ENCODE results near the gene TMEM252. TPM values are rescaled to one million over a fixed set of nuclear protein-coding genes. Genes with fewer than 3 reads are reported as not detected.

Gene TMEM252
- total and polyA plus RNA-seq, 4 donors, result 0.17 TPM; not detected in 3

- 85% methylated on average over 3 of the region's 3 CpGs for WGBS
- Histone ChIP-seq H3K9me3 (ENCODE audit: control insufficient read depth in 4 of 4, low read length in 3 of 4) (no peaks in the 10 kb centered on the region), H3K27ac (ENCODE audit: low read depth in 1 of 2, low read length in 2 of 2) (no peak overlapping the region), H3K36me3 (ENCODE audit: control insufficient read depth in 4 of 4, insufficient read depth in 3 of 4, low read depth in 1 of 4, low read length in 3 of 4) (no peaks in the 10 kb centered on the region), H3K9ac (ENCODE audit: low read depth in 1 of 2, low read length in 2 of 2) (no peak overlapping the region), H3K27me3 (ENCODE audit: control insufficient read depth in 4 of 4, insufficient read depth in 4 of 4, low read length in 3 of 4) (no peaks in the 10 kb centered on the region), H3K4me3 (ENCODE audit: low read depth in 1 of 3, low read length in 3 of 3) (no peak overlapping the region), H3K4me1 (ENCODE audit: control insufficient read depth in 4 of 4, insufficient read depth in 4 of 4, low read length in 3 of 4) (no peaks in the 10 kb centered on the region)
- DNase-seq (ENCODE audit: low spot score), result no peak
- no peak for TF ChIP-seq NR2F2 (IDR thresholded peaks at IDR 0.05)
Measured at GRCh38 chr9:68567565-68567964, 26.9 kb upstream of the TMEM252 start.

GRCh38 chr9:68562461-68562860 is 21.8 kb upstream of the TMEM252 start:
- H3K27ac ChIP-seq (ENCODE audit: low read depth in 1 of 2, low read length in 2 of 2), result no peak overlapping the region
- no peak overlapping the region for H3K9ac ChIP-seq (ENCODE audit: low read depth in 1 of 2, low read length in 2 of 2)
- TF ChIP-seq NR2F2 (IDR thresholded peaks at IDR 0.05) (no peak), JUND (IDR thresholded peaks at IDR 0.05) (no peak), TAF1 (conservative IDR thresholded peaks at IDR 0.05) (no peak), MAX (IDR thresholded peaks at IDR 0.05) (no peak)
- no peaks in the 10 kb centered on the region for H3K27me3 ChIP-seq (ENCODE audit: control insufficient read depth in 4 of 4, insufficient read depth in 4 of 4, low read length in 3 of 4)
- no peaks in the 10 kb centered on the region for H3K4me1 ChIP-seq (ENCODE audit: control insufficient read depth in 4 of 4, insufficient read depth in 4 of 4, low read length in 3 of 4)
- 59% methylated on average over 2 of the region's 2 CpGs for WGBS
- H3K36me3 ChIP-seq (ENCODE audit: control insufficient read depth in 4 of 4, insufficient read depth in 3 of 4, low read depth in 1 of 4, low read length in 3 of 4), result no peaks in the 10 kb centered on the region
- no peak overlapping the region for H3K4me3 ChIP-seq (ENCODE audit: low read depth in 1 of 3, low read length in 3 of 3)
- no peaks in the 10 kb centered on the region for H3K9me3 ChIP-seq (ENCODE audit: control insufficient read depth in 4 of 4, low read length in 3 of 4)
- no peak for DNase-seq (ENCODE audit: low spot score)

- no peaks in the 10 kb centered on the region for H3K4me1 ChIP-seq (ENCODE audit: control insufficient read depth in 4 of 4, insufficient read depth in 4 of 4, low read length in 3 of 4)
- DNase-seq (ENCODE audit: low spot score), result peak; percentile 69
- WGBS, result 43% methylated on average over 14 of the region's 14 CpGs
- no peaks in the 10 kb centered on the region for H3K9me3 ChIP-seq (ENCODE audit: control insufficient read depth in 4 of 4, low read length in 3 of 4)
- H3K36me3 ChIP-seq (ENCODE audit: control insufficient read depth in 4 of 4, insufficient read depth in 3 of 4, low read depth in 1 of 4, low read length in 3 of 4), result no peaks in the 10 kb centered on the region
- TF ChIP-seq CTCF (IDR thresholded peaks at IDR 0.05; ENCODE audit: low read depth, low read length, missing input control) (peak; percentile 28), FOXA1 (IDR thresholded peaks at IDR 0.05) (no peak), RAD21 (IDR thresholded peaks at IDR 0.05) (peak; percentile 31 to 72)
- no peaks in the 10 kb centered on the region for H3K27me3 ChIP-seq (ENCODE audit: control insufficient read depth in 4 of 4, insufficient read depth in 4 of 4, low read length in 3 of 4)
- no peak overlapping the region for H3K9ac ChIP-seq (ENCODE audit: low read depth in 1 of 2, low read length in 2 of 2)
- no peak overlapping the region for H3K4me3 ChIP-seq (ENCODE audit: low read depth in 1 of 3, low read length in 3 of 3)
- no peak overlapping the region for H3K27ac ChIP-seq (ENCODE audit: low read depth in 1 of 2, low read length in 2 of 2)
Measured at GRCh38 chr9:68560071-68560844, 19.6 kb upstream of the TMEM252 start.

- H3K9me3 ChIP-seq (ENCODE audit: control insufficient read depth in 4 of 4, low read length in 3 of 4), result no peaks in the 10 kb centered on the region
- no peaks in the 10 kb centered on the region for H3K27me3 ChIP-seq (ENCODE audit: control insufficient read depth in 4 of 4, insufficient read depth in 4 of 4, low read length in 3 of 4)
- H3K9ac ChIP-seq (ENCODE audit: low read depth in 1 of 2, low read length in 2 of 2), result no peak overlapping the region
- no peaks in the 10 kb centered on the region for H3K4me1 ChIP-seq (ENCODE audit: control insufficient read depth in 4 of 4, insufficient read depth in 4 of 4, low read length in 3 of 4)
- H3K27ac ChIP-seq (ENCODE audit: low read depth in 1 of 2, low read length in 2 of 2), result no peak overlapping the region
- no peak for DNase-seq (ENCODE audit: low spot score)
- no peak overlapping the region for H3K4me3 ChIP-seq (ENCODE audit: low read depth in 1 of 3, low read length in 3 of 3)
- WGBS, result 87% methylated on average over 5 of the region's 5 CpGs
- no peaks in the 10 kb centered on the region for H3K36me3 ChIP-seq (ENCODE audit: control insufficient read depth in 4 of 4, insufficient read depth in 3 of 4, low read depth in 1 of 4, low read length in 3 of 4)
- TF ChIP-seq RAD21 (IDR thresholded peaks at IDR 0.05) (no peak), TAF1 (conservative IDR thresholded peaks at IDR 0.05) (no peak), HNF4A (conservative IDR thresholded peaks at IDR 0.05) (no peak), MAX (IDR thresholded peaks at IDR 0.05) (no peak), GABPA (IDR thresholded peaks at IDR 0.05 in 1 of 2, conservative IDR thresholded peaks at IDR 0.05 in 1 of 2) (no peak), FOXA2 (IDR thresholded peaks at IDR 0.05) (no peak), SP1 (IDR thresholded peaks at IDR 0.05) (no peak), FOXA1 (IDR thresholded peaks at IDR 0.05) (no peak), ATF3 (IDR thresholded peaks at IDR 0.05) (no peak), CTCF (IDR thresholded peaks at IDR 0.05; ENCODE audit: low read depth, low read length, missing input control) (no peak), JUND (IDR thresholded peaks at IDR 0.05) (no peak), HNF4G (IDR thresholded peaks at IDR 0.05) (no peak), EGR1 (IDR thresholded peaks at IDR 0.05; ENCODE audit: low read depth in 2 of 2) (no peak)
Measured at GRCh38 chr9:68558545-68558944, 17.9 kb upstream of the TMEM252 start.
